ENCODE results near the gene LRBA. TPM values are rescaled to one million over a fixed set of nuclear protein-coding genes. Genes with fewer than 3 reads are reported as not detected.

Gene LRBA
- total and polyA plus RNA-seq, 12 donors: 6.2 to 31.2 (median 23.9) TPM

DNA sequence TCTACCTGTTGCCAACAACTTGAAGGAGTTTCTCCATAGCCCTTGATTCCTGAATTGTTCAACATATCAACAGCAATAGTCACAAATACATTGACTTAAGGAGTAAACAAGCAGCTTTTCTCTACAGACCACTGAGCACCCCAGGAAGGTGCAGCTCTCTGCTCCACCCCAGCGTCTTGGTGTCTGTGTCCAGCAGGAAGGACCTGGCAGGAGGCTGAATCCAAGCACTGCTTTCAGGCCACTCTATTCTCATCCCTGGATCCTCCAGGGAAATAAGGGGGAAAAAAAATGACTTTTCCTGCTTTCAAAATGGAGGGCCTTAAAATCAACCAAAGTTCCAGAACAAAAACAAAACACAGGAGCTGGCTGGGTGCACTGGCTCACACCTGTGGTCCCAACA, 593.5 kb downstream of the LRBA start:
- intact Hi-C loops (cut with DNase I): loop anchor here in 1 of 10 donors (5.0 kb wide), 1 partner anchor 1479 kb away; no protein-coding TSS in a partner anchor
- no peaks in the 10 kb centered on the region for H3K9me3 ChIP-seq
- H3K4me3 ChIP-seq: no peak overlapping the region
- no peaks in the 10 kb centered on the region for H3K27me3 ChIP-seq
- no peak for DNase-seq
- ATAC-seq: no peak
- no peak overlapping the region for H3K27ac ChIP-seq
- H3K36me3 ChIP-seq: peaks cover 0 to 6% (median 0%) of the 10 kb centered on the region in 9 donors
- WGBS, 2 donors: 39 to 86% methylated on average over 1 of the region's 1 CpG
- no peak for TF ChIP-seq CTCF (IDR thresholded peaks at IDR 0.05)
- H3K4me1 ChIP-seq: no peaks in the 10 kb centered on the region

GRCh38 chr4:150419939-150420338, 595.1 kb downstream of the LRBA start:
- Histone ChIP-seq H3K27me3 (no peaks in the 10 kb centered on the region), H3K9me3 (no peaks in the 10 kb centered on the region), H3K4me3 (no peak overlapping the region), H3K36me3 (peaks cover 0 to 6% (median 0%) of the 10 kb centered on the region in 9 donors), H3K27ac (no peak overlapping the region), H3K4me1 (no peaks in the 10 kb centered on the region)
- no peak for TF ChIP-seq CTCF (IDR thresholded peaks at IDR 0.05)
- ATAC-seq: no peak
- no peak for DNase-seq
- intact Hi-C loops (cut with DNase I): loop anchor here in 1 of 10 donors (5.0 kb wide), 1 partner anchor 1478 kb away; no protein-coding TSS in a partner anchor
- WGBS, 2 donors: 98 to 99% methylated on average over 4 of the region's 4 CpGs

DNA sequence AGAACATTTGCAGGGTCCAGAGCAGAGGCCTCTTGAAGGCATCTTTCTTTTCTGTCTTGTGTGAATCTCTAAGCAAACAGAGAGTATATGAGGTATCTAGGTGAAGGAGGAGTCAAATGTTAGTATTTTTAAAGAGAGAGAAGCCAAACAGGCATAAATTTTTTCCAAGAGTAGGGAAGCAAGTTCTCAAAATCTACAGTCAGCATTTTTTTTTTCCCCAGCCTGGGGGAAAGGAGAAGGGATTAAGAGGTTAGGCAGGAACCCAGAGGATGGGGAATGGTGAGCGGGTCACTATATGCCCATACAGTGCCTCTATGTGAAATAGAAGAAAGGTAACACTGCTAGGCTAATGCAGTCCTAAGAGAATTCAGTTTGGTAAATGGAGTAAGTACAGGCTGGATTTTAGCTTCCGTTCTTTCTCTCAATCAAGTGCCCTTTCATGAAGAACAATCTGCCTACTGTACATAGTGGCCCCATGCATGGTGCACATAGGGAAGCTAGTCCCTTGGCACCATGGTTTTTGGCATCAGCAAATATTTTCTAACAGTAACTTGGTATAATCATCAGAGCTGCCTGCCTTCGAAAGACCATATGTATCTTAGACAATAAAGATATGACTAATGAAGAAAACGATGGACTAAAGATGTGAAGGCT, 596.2 kb downstream of the LRBA start:
- no peaks in the 10 kb centered on the region for H3K27me3 ChIP-seq
- H3K36me3 ChIP-seq: peaks cover 0 to 9% (median 0%) of the 10 kb centered on the region in 9 donors
- H3K27ac ChIP-seq: no peak overlapping the region
- no peaks in the 10 kb centered on the region for H3K9me3 ChIP-seq
- intact Hi-C loops (cut with DNase I): no loop called here
- H3K4me1 ChIP-seq: no peaks in the 10 kb centered on the region
- DNase-seq: no peak
- ATAC-seq: no peak
- 96% methylated on average over 4 of the region's 4 CpGs for whole genome bisulfite sequencing, 2 donors
- TF ChIP-seq CTCF (IDR thresholded peaks at IDR 0.05): no peak
- H3K4me3 ChIP-seq: no peak overlapping the region

- ATAC-seq (no peak), DNase-seq (no peak)
- H3K4me1 ChIP-seq: no peaks in the 10 kb centered on the region
- WGBS, 2 donors: 72 to 79% methylated on average over 1 of the region's 1 CpG
- no peak overlapping the region for H3K4me3 ChIP-seq
- peaks cover 0 to 11% (median 0%) of the 10 kb centered on the region in 9 donors for H3K36me3 ChIP-seq
- H3K9me3 ChIP-seq: peaks cover 0 to 6% (median 0%) of the 10 kb centered on the region in 11 donors
- intact Hi-C loops (cut with DNase I): no loop called here
- no peak for TF ChIP-seq CTCF (IDR thresholded peaks at IDR 0.05)
- no peak overlapping the region for H3K27ac ChIP-seq
- H3K27me3 ChIP-seq: no peaks in the 10 kb centered on the region
Observed at GRCh38 chr4:150415213-150415612, 599.9 kb downstream of the LRBA start.
